Hypothalamus (tissue), 51 donors: ENCODE results near the gene STEEP1.

ENCODE experiments used
- DNase-seq, 51 donors: peaks; one replicate each; lab custom pipeline; 2025; lab: John Stamatoyannopoulos, UW

Gene STEEP1

GRCh38 chrX:119565107-119565663 lies at the start of gene STEEP1:
Gene STEEP1, minus strand, starts transcription at chrX:119565409. Its CDS starts 54 bp downstream, at chrX:119565355.
- DNase-seq: peak; percentile 11 to 83 (median 58)

GRCh38 chrX:119614776-119615175 lies 49.6 kb upstream of the STEEP1 start:
- DNase-seq: no peak

- DNase-seq: no peak
Observed at GRCh38 chrX:119607018-119607389, 41.8 kb upstream of the STEEP1 start.

GRCh38 chrX:119606280-119607017 lies 41.2 kb upstream of the STEEP1 start, which contains the start of gene NKRF:
Gene NKRF, minus strand, starts transcription at chrX:119606424.
- peak; percentile 2 to 86 (median 71) for DNase-seq

GRCh38 chrX:119605464-119606279 lies 40.5 kb upstream of the STEEP1 start:
- peak in 42 of 51 donors; percentile 1 to 53 (median 23) for DNase-seq

GRCh38 chrX:119604766-119605463 lies 39.7 kb upstream of the STEEP1 start:
- peak in 3 of 51 donors; percentile 1 to 21 (median 8) for DNase-seq

- DNase-seq: no peak
Observed at GRCh38 chrX:119602701-119603255, 37.6 kb upstream of the STEEP1 start.

GRCh38 chrX:119589810-119590209 lies 24.6 kb upstream of the STEEP1 start:
- DNase-seq: no peak

- no peak for DNase-seq
Observed at GRCh38 chrX:119583431-119584059, 18.3 kb upstream of the STEEP1 start.

- DNase-seq: no peak
Observed at GRCh38 chrX:119579414-119579813, 14.2 kb upstream of the STEEP1 start.

GRCh38 chrX:119574394-119575266 lies 9.4 kb upstream of the STEEP1 start, which contains the start of gene UBE2A:
Gene UBE2A, plus strand, starts transcription at chrX:119574563. Its CDS starts 149 bp downstream, at chrX:119574712.
- DNase-seq: peak; percentile 3 to 84 (median 63)

- peak in 26 of 51 donors; percentile 0 to 43 (median 16) for DNase-seq
Observed at GRCh38 chrX:119573840-119574393, 8.7 kb upstream of the STEEP1 start.

- DNase-seq: no peak
Observed at GRCh38 chrX:119573222-119573621, 8.0 kb upstream of the STEEP1 start.

- DNase-seq: peak in 3 of 51 donors; percentile 0 to 16 (median 1)
Observed at GRCh38 chrX:119570351-119570835, 5.2 kb upstream of the STEEP1 start.

- no peak for DNase-seq
Observed at GRCh38 chrX:119552508-119552907, 12.7 kb downstream of the STEEP1 start.

GRCh38 chrX:119549327-119550016 lies 15.7 kb downstream of the STEEP1 start:
- DNase-seq: no peak

- no peak for DNase-seq
Observed at GRCh38 chrX:119541188-119541587, 24.0 kb downstream of the STEEP1 start.

- DNase-seq: peak in 1 of 51 donors; percentile 0
Observed at GRCh38 chrX:119539872-119540271, 25.3 kb downstream of the STEEP1 start.
